Osteoblast (primary cell): Measurements from ENCODE around the gene TNRC18. TPM values are rescaled to one million over a fixed set of nuclear protein-coding genes. Genes with fewer than 3 reads are reported as not detected.
"Not testable (repeated sequence)": the region's sequence is repeated elsewhere in the genome, so short reads cannot be mapped to it uniquely, and the experiment has no call there.

ENCODE experiments used
- DNase-seq: peaks from one replicate; pipeline ENCODE4 v3.0.0; 2011; ENCODE audit warnings: low spot score, mixed read lengths; ENCODE audit not compliant: insufficient read length; ENCODE audit errors: missing footprints
- H2AFZ ChIP-seq: 2 replicates; pipeline ENCODE4 v1.6.0; 2011; ENCODE audit warnings: mild to moderate bottlenecking, low read length
- H3K27ac ChIP-seq: 2 replicates; pipeline ENCODE4 v1.5.1; 2011; ENCODE audit warnings: mild to moderate bottlenecking, low read depth, low read length, moderate library complexity
- H3K27me3 ChIP-seq: 2 replicates; pipeline ENCODE4 v1.6.0; 2012; ENCODE audit warnings: mild to moderate bottlenecking, control low read depth, inconsistent platforms, low read length, moderate library complexity; ENCODE audit not compliant: insufficient read depth
- H3K36me3 ChIP-seq: 2 replicates; pipeline ENCODE4 v1.5.1; 2011; ENCODE audit warnings: mild to moderate bottlenecking, low read length, control low read depth, moderate library complexity; ENCODE audit not compliant: insufficient read depth
- H3K4me1 ChIP-seq: 2 replicates; pipeline ENCODE4 v1.5.1; 2011; ENCODE audit warnings: mild to moderate bottlenecking, low read length, control low read depth, moderate library complexity; ENCODE audit not compliant: insufficient read depth
- H3K4me2 ChIP-seq: 2 replicates; pipeline ENCODE4 v1.6.0; 2011; ENCODE audit warnings: mild to moderate bottlenecking, low read length; ENCODE audit not compliant: insufficient read depth
- H3K4me3 ChIP-seq: fragments of 200-600 bp; sonication (generic); 3 replicates; pipeline ENCODE4 v1.5.1; 2012; ENCODE audit warnings: mild to moderate bottlenecking, low read length, inconsistent platforms; ENCODE audit not compliant: insufficient read depth
- H3K79me2 ChIP-seq: 2 replicates; pipeline ENCODE4 v1.6.0; 2012; ENCODE audit warnings: mild to moderate bottlenecking, low read length, control low read depth, inconsistent platforms; ENCODE audit not compliant: insufficient read depth
- H3K9me3 ChIP-seq: 2 replicates; pipeline ENCODE4 v1.5.1; 2011; ENCODE audit warnings: low read depth, low read length, control low read depth
- H4K20me1 ChIP-seq: 2 replicates; pipeline ENCODE4 v1.6.0; 2012; ENCODE audit warnings: mild to moderate bottlenecking, low read length, control low read depth; ENCODE audit not compliant: insufficient read depth
- total RNA-seq: library from RNA; depleted of rRNA; stranded (reverse); fragments of >200 nt; gene quantifications from 2 replicates; pipeline ENCODE4 v1.2.3, GENCODE V29; 2012
- TF ChIP-seq, protein P1 (sequence below): IDR thresholded peaks from 2 replicates; pipeline ENCODE4 v1.5.1; 2011; ENCODE audit warnings: mild to moderate bottlenecking, low read depth, low read length, moderate library complexity; ENCODE audit errors: extremely low read depth

The TNRC18 gene
- total RNA-seq, 1 donor = 83.6 TPM

DNA sequence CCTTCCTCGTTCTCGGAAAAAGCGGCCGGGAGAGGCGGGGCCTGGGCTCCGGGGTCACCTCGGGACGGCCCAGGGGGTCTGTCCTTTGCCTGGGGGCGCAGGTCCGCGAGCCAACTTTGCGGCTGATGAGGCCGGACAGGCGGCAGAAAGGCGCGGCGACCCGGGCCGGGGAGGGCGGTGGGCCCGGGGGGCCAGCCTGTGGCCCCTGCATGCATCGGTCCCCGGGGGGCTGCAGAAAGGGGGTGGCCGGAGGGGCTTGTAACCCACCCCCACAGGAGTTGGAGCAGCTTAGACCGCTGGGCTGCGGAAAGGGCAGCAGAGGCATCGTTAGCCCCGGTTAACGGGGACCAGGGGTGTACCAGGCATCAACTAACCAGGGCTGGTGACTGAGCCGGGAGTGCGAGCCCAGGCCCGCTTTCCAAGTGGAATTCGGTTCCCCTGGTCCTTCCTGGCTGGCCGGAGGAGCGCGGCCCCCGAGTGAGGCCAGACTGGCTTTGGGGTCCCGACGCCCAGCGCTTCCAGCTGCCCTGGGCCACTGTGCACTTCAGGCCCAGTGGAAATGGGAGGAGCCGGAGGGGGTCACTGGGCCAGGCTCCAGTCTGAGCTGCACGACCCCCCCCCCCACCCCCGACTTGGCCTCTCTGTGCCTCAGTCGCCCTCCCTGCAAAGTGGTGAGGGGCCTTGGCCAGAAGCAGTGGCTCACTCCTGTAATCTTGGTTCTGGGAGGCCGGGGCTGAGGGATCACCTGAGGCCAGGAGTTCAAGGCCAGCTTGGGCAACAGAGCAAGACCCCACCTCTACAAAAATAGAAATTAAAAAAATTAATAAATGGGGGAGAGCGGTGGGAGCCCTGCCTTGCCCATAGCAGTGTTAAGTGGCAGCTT, 140.0 kb downstream of the TNRC18 start:
- TF ChIP-seq, protein P1, sequence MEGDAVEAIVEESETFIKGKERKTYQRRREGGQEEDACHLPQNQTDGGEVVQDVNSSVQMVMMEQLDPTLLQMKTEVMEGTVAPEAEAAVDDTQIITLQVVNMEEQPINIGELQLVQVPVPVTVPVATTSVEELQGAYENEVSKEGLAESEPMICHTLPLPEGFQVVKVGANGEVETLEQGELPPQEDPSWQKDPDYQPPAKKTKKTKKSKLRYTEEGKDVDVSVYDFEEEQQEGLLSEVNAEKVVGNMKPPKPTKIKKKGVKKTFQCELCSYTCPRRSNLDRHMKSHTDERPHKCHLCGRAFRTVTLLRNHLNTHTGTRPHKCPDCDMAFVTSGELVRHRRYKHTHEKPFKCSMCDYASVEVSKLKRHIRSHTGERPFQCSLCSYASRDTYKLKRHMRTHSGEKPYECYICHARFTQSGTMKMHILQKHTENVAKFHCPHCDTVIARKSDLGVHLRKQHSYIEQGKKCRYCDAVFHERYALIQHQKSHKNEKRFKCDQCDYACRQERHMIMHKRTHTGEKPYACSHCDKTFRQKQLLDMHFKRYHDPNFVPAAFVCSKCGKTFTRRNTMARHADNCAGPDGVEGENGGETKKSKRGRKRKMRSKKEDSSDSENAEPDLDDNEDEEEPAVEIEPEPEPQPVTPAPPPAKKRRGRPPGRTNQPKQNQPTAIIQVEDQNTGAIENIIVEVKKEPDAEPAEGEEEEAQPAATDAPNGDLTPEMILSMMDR = no peak
- DNase-seq = peak; percentile 91
- Histone ChIP-seq H3K4me1 (no peaks in the 10 kb centered on the region), H3K4me3 (no peak overlapping the region), H3K79me2 (no peaks in the 10 kb centered on the region), H3K27me3 (peaks cover 3% of the 10 kb centered on the region), H3K27ac (no peak overlapping the region), H4K20me1 (no peaks in the 10 kb centered on the region), H2AFZ (no peak overlapping the region), H3K9me3 (no peaks in the 10 kb centered on the region), H3K36me3 (no peaks in the 10 kb centered on the region), H3K4me2 (peak overlapping the region; percentile 36)

DNA sequence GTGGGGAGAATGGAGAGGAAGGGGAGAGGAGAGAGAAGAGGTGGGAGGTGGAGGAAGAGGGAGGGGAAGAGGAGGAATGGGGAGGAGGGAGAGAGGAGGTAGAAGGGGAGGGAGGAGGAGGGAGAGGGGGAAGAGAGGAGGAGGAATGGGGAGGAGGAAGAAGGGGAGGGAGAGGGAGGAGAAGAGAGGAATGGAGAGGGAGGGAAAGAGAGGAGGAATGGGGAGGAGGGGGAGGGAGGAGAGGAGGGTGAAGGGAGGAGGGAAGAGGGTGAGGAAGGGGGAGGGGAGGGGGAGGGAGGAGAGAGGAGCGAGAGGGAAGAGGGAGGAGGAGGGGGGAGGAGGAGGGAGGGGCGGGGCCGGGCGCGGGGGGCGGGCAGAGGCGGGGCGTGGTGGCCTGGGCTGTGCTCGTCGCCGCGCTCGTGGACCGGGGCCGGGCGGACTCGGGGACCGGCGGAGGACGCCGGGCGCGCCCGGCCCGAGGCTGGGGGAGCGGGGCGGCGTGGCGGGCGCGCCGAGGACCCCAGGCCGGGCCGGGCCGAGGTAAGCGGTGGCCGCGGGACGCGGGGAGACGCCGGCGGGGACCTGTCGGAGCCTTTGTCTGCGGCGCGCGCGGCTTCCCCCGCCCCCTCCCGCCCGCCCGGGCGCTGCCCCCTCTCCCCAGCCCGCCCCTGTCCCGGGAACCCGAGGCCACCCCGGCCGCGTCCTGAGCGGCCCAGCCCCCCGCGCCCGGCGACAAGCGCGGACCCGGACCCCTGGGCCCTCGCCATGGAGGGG, 140.9 kb downstream of the TNRC18 start, which contains the start of gene SLC29A4:
Gene SLC29A4 (plus strand): TSS at position 401 of the 774 bp plus-strand sequence. CDS start 4,874 bp downstream, outside the sequence.
- peaks cover 3% of the 10 kb centered on the region for H3K27me3 ChIP-seq
- no peaks in the 10 kb centered on the region for H3K36me3 ChIP-seq
- no peak within 1 kb of the TSS for H3K4me3 ChIP-seq
- H3K9me3 ChIP-seq = no peaks in the 10 kb centered on the region
- H3K27ac ChIP-seq = no peak within 1 kb of the TSS
- peak; percentile 88 for DNase-seq
- H3K79me2 ChIP-seq = no peaks in the 10 kb centered on the region
- H3K4me2 ChIP-seq = peak within 1 kb of the TSS; percentile 36
- H4K20me1 ChIP-seq = no peaks in the 10 kb centered on the region
- TF ChIP-seq, protein P1 = no peak
- H2AFZ ChIP-seq = no peak within 1 kb of the TSS
- H3K4me1 ChIP-seq = no peaks in the 10 kb centered on the region

DNA sequence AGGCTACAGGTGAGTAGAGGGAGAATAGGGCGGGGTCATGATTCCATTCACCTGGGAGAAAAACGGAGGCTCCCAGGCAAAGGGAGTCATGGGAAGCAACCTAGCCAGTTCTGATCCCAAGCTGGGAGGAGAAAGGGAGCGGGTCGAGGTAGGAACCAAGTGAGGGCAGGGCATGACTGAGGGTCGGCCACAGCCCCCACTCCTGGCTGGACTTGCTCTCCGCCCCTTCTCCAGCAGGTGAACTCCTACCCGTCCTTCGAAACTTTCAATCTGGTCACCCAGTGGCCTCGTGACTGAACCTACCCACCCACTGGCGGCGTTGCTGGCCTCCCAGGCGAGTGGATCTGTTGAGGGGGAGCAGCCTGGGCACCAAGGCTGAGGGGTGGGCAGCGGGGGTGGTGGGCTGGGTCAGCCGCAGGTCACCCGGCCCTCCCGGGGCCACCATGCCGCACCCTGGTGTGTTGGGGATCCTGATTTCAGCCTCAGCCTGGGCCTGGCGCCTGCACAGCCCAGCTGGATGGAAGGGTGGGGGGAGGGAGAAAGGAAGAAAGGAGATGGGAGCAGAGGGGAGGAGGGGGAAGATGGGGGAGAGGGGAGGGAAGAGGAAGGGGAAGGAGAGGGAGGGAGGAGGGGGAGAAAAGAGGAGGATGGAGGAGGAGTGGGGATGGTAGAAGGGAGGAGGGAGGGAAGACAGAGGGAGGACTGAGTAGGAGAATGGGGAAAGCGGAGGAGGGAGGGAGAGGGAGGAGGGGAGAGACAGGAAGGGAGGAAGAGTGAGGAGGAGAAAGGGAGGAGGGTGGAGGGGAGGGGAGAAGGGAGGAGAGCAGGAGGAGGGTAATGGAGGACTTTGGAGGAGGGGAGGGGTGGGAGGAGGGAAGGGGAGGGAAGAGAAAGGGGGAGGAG, 141.8 kb downstream of the TNRC18 start:
- H3K36me3 ChIP-seq, H3K79me2 ChIP-seq, H2AFZ ChIP-seq, H3K4me1 ChIP-seq, H4K20me1 ChIP-seq, H3K27me3 ChIP-seq, H3K9me3 ChIP-seq, H3K4me3 ChIP-seq, H3K4me2 ChIP-seq, H3K27ac ChIP-seq: not testable (repeated sequence)
- DNase-seq = peak; percentile 76

DNA sequence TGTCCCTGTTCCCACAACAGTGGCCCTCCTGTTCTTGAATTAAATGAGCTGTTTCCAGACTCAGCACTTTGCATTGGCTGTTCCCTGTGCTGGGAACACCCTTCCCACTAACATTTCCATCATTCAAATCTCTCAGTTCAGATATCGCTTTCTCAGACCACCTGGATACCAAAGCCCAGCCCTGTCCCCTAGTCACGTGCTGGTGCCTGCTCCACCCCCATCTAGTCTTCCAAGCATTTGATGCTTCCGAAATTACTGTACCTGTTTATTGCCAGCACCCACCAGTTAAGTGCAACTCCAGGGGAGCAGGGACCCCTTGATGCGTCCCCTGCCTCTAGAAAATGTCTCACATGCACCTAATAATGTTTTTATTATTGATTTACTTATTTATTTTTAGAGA, 143.9 kb downstream of the TNRC18 start:
- Histone ChIP-seq H3K27me3 (peaks cover 3% of the 10 kb centered on the region), H3K4me1 (no peaks in the 10 kb centered on the region), H4K20me1 (no peaks in the 10 kb centered on the region), H3K36me3 (no peaks in the 10 kb centered on the region), H2AFZ (no peak overlapping the region), H3K4me3 (no peak overlapping the region), H3K27ac (no peak overlapping the region), H3K4me2 (no peak overlapping the region), H3K9me3 (no peaks in the 10 kb centered on the region), H3K79me2 (no peaks in the 10 kb centered on the region)
- TF ChIP-seq, protein P1 = no peak
- DNase-seq = peak; percentile 68
